HEK293 (cell line): ENCODE data around the gene GNAQ.
"Not testable (repeated sequence)": the region's sequence is repeated elsewhere in the genome, so short reads cannot be mapped to it uniquely, and the experiment has no call there.

ENCODE experiments used
- CTCF ChIA-PET: fragments of 350-600 bp; formaldehyde crosslinking; extraction: SDS; loops from one replicate; lab custom pipeline; 2021; ENCODE audit warnings: antibody characterized with exemption; lab: Yijun Ruan, JAX
- POLR2A ChIA-PET: fragments of 300-600 bp; formaldehyde crosslinking; extraction: SDS; loops from one replicate; lab custom pipeline; 2020; ENCODE audit warnings: antibody characterized with exemption, inconsistent platforms; lab: Yijun Ruan, JAX
- H3K27ac ChIP-seq: fragments of 200-500 bp; sonication (Bioruptor generic); 2 replicates; pipeline ENCODE4 v1.5.1; 2014; ENCODE audit warnings: low read depth, low read length, control low read depth, inconsistent platforms; ENCODE audit errors: extremely low read depth
- H3K36me3 ChIP-seq, 2 experiments: fragments of 200-500 bp in 1 of 2; sonication (Bioruptor generic) in 1 of 2; 1 replicate in 1 of 2; 2 replicates in 1 of 2; pipeline ENCODE4 v1.5.1; 2014 to 2017; ENCODE audit warnings: inconsistent platforms in 2 of 2, low read length in 2 of 2; ENCODE audit not compliant: control insufficient read depth in 2 of 2, insufficient read depth in 1 of 2
- H3K4me1 ChIP-seq: fragments of 200-500 bp; sonication (Bioruptor generic); 2 replicates; pipeline ENCODE4 v1.5.1; 2014; ENCODE audit warnings: mild to moderate bottlenecking, low read length, inconsistent platforms; ENCODE audit not compliant: control insufficient read depth, insufficient read depth
- H3K4me3 ChIP-seq: 2 replicates; pipeline ENCODE4 v1.5.1; 2011; ENCODE audit warnings: low read depth, mild to moderate bottlenecking, control low read depth, low read length, moderate library complexity
- H3K9me3 ChIP-seq: fragments of 200-500 bp; sonication (Bioruptor generic); 2 replicates; pipeline ENCODE4 v1.5.1; 2014; ENCODE audit warnings: low read depth, low read length, inconsistent platforms; ENCODE audit not compliant: control insufficient read depth, insufficient read depth
- PRDM4 ChIP-seq: fragments of 450-650 bp; formaldehyde crosslinking; IDR thresholded peaks from 2 replicates; pipeline ENCODE4 v1.5.1; 2017; ENCODE audit warnings: missing biosample characterization, missing genetic modification characterization
- SETDB1 ChIP-seq: IDR thresholded peaks from one replicate; pipeline ENCODE4 v1.6.1; 2017; ENCODE audit warnings: mild to moderate bottlenecking, low read length, moderate library complexity, mixed read lengths; ENCODE audit not compliant: insufficient read length
- TRIM28 ChIP-seq: IDR thresholded peaks from 2 replicates; pipeline ENCODE4 v1.6.1; 2011; ENCODE audit warnings: low read length, control low read depth, borderline replicate concordance
- ZBTB20 ChIP-seq: fragments of 450-650 bp; formaldehyde crosslinking; IDR thresholded peaks from 2 replicates; pipeline ENCODE4 v1.5.1; 2016; ENCODE audit warnings: missing biosample characterization, missing genetic modification characterization
- ZBTB6 ChIP-seq: fragments of 450-650 bp; formaldehyde crosslinking; IDR thresholded peaks from 2 replicates; pipeline ENCODE4 v1.5.1; 2017; ENCODE audit warnings: missing biosample characterization, missing genetic modification characterization
- ZFHX2 ChIP-seq: fragments of 450-650 bp; formaldehyde crosslinking; conservative IDR thresholded peaks from 2 replicates; pipeline ENCODE4 v1.5.1; 2016; ENCODE audit warnings: missing biosample characterization, missing genetic modification characterization
- ZIC2 ChIP-seq: fragments of 450-650 bp; formaldehyde crosslinking; IDR thresholded peaks from 2 replicates; pipeline ENCODE4 v1.5.1; 2016; ENCODE audit warnings: missing biosample characterization, missing genetic modification characterization
- ZNF112 ChIP-seq: fragments of 450-650 bp; formaldehyde crosslinking; IDR thresholded peaks from 2 replicates; pipeline ENCODE4 v1.5.0; 2017; ENCODE audit warnings: missing biosample characterization, missing genetic modification characterization
- ZNF121 ChIP-seq: fragments of 450-650 bp; formaldehyde crosslinking; IDR thresholded peaks from 2 replicates; pipeline ENCODE4 v1.5.1; 2016; ENCODE audit warnings: missing biosample characterization, missing genetic modification characterization
- ZNF132 ChIP-seq: fragments of 450-650 bp; formaldehyde crosslinking; IDR thresholded peaks from 2 replicates; pipeline ENCODE4 v1.5.1; 2017; ENCODE audit warnings: missing biosample characterization, missing genetic modification characterization, borderline replicate concordance
- ZNF157 ChIP-seq: fragments of 450-650 bp; formaldehyde crosslinking; IDR thresholded peaks from 2 replicates; pipeline ENCODE4 v1.5.1; 2016; ENCODE audit warnings: missing biosample characterization, missing genetic modification characterization
- ZNF335 ChIP-seq: fragments of 450-650 bp; formaldehyde crosslinking; conservative IDR thresholded peaks from 2 replicates; pipeline ENCODE4 v1.5.1; 2016; ENCODE audit warnings: missing biosample characterization, missing genetic modification characterization
- ZNF473 ChIP-seq: fragments of 450-650 bp; formaldehyde crosslinking; IDR thresholded peaks from 2 replicates; pipeline ENCODE4 v1.5.1; 2017; ENCODE audit warnings: missing biosample characterization, missing genetic modification characterization
- ZNF549 ChIP-seq: fragments of 450-650 bp; IDR thresholded peaks from 2 replicates; pipeline ENCODE4 v1.5.1; 2018; ENCODE audit warnings: missing biosample characterization, missing genetic modification characterization, mild to moderate bottlenecking, inconsistent platforms, moderate library complexity
- ZNF558 ChIP-seq: fragments of 450-650 bp; formaldehyde crosslinking; IDR thresholded peaks from 2 replicates; pipeline ENCODE4 v1.5.1; 2016; ENCODE audit warnings: missing biosample characterization, missing genetic modification characterization
- ZNF664 ChIP-seq: fragments of 450-650 bp; formaldehyde crosslinking; IDR thresholded peaks from 2 replicates; pipeline ENCODE4 v1.5.1; 2016; ENCODE audit warnings: missing biosample characterization, missing genetic modification characterization
- ZNF707 ChIP-seq: fragments of 450-650 bp; formaldehyde crosslinking; IDR thresholded peaks from 2 replicates; pipeline ENCODE4 v1.5.1; 2016; ENCODE audit warnings: missing biosample characterization, missing genetic modification characterization
- ZSCAN23 ChIP-seq: fragments of 450-650 bp; formaldehyde crosslinking; IDR thresholded peaks from 2 replicates; pipeline ENCODE4 v1.5.1; 2016; ENCODE audit warnings: missing biosample characterization, missing genetic modification characterization
- ZXDB ChIP-seq: fragments of 450-650 bp; formaldehyde crosslinking; IDR thresholded peaks from 2 replicates; pipeline ENCODE4 v1.5.1; 2016; ENCODE audit warnings: missing biosample characterization, missing genetic modification characterization

Gene GNAQ

GRCh38 chr9:77883133-77883532 is 148.5 kb downstream of the GNAQ start:
- H3K9me3 ChIP-seq, result no peaks in the 10 kb centered on the region
- no peaks in the 10 kb centered on the region for H3K36me3 ChIP-seq
- TF ChIP-seq ZSCAN23, result no peak
- TF ChIP-seq ZNF112 (tag by site-specific recombination), result no peak
- TF ChIP-seq ZIC2 (tag by site-specific recombination), result no peak
- TF ChIP-seq ZFHX2 (tag by site-specific recombination), result no peak
- TF ChIP-seq PRDM4, result no peak
- no peak for TF ChIP-seq ZNF121 (tag by site-specific recombination)
- TF ChIP-seq ZNF473, result no peak
- TF ChIP-seq ZNF132 (tag by site-specific recombination), result no peak
- TF ChIP-seq, all 188 proteins: peak for 0
- Histone ChIP-seq H3K27ac (no peak overlapping the region), H3K4me1 (no peaks in the 10 kb centered on the region; the same call in 1 of the 2 replicates), H3K4me3 (no peak overlapping the region)
- ChIA-PET POLR2A (no interaction called here), CTCF (no interaction called here)

GRCh38 chr9:77882294-77882693 is 149.3 kb downstream of the GNAQ start:
- CTCF ChIA-PET, result interaction anchor here (1.0 kb wide), 1 partner anchor 154 kb away, joined by 3 read pairs; no protein-coding TSS in a partner anchor
- peaks cover 7% of the 10 kb centered on the region for H3K4me1 ChIP-seq
- no peaks in the 10 kb centered on the region for H3K36me3 ChIP-seq
- POLR2A ChIA-PET, result no interaction called here
- TF ChIP-seq ZNF664 (tag by site-specific recombination) (no peak), ZBTB6 (no peak), ZXDB (no peak), ZBTB20 (tag by site-specific recombination) (no peak), ZNF707 (tag by site-specific recombination) (no peak), TRIM28 (no peak), ZNF558 (tag by site-specific recombination) (no peak), SETDB1 (no peak), ZIC2 (tag by site-specific recombination) (no peak), ZNF335 (tag by site-specific recombination) (no peak), ZNF157 (tag by site-specific recombination) (no peak), ZNF549 (tag by site-specific recombination) (no peak)
- TF ChIP-seq, all 188 proteins: peak for 0
- Histone ChIP-seq H3K27ac (no peak overlapping the region), H3K4me3 (no peak overlapping the region), H3K9me3 (no peaks in the 10 kb centered on the region)

GRCh38 chr9:77881634-77882033 is 150.0 kb downstream of the GNAQ start:
- POLR2A ChIA-PET, H3K9me3 ChIP-seq, H3K36me3 ChIP-seq, H3K27ac ChIP-seq, H3K4me3 ChIP-seq: not testable (repeated sequence)
- CTCF ChIA-PET, result interaction anchor here (1.0 kb wide), 1 partner anchor 154 kb away, joined by 3 read pairs; no protein-coding TSS in a partner anchor
- peaks cover 11% of the 10 kb centered on the region for H3K4me1 ChIP-seq
